HepG2 (cell line): ENCODE results near the gene ADGRG1. TPM values are rescaled to one million over a fixed set of nuclear protein-coding genes. Genes with fewer than 3 reads are reported as not detected.

Experiments used
- ATAC-seq: fragments of 200-7000 bp; cut with Tn5 transposase; 3 replicates; pipeline ENCODE4 v1.9.1; 2020; ENCODE audit warnings: mild to moderate bottlenecking, moderate library complexity
- BruUV-seq: library from RNA; stranded (reverse); fragments of 400-500 nt; replicated peaks from 2 replicates; lab custom pipeline; 2021; lab: Mats Ljungman, UMichigan
- CTCF ChIA-PET: fragments of 300-600 bp; formaldehyde crosslinking; extraction: SDS; loops from one replicate; lab custom pipeline; 2021; ENCODE audit warnings: low total read pairs, inconsistent platforms, low intra/inter-chr PET ratio; lab: Yijun Ruan, JAX
- POLR2A ChIA-PET: fragments of 350-600 bp; sonication (Branson Sonifier 250); formaldehyde crosslinking; loops from one replicate; lab custom pipeline; 2020; ENCODE audit warnings: antibody characterized with exemption, inconsistent platforms; lab: Yijun Ruan, JAX
- DNase-seq: peaks from one replicate; pipeline ENCODE4 v3.0.0-alpha.2; 2015; ENCODE audit warnings: low spot score
- FAIRE-seq: peaks from 3 replicates; lab custom pipeline; 2011; peaks lifted over from hg19 to GRCh38; lab: Jason Lieb, UNC
- H2AFZ ChIP-seq: one replicate; pipeline ENCODE4 v1.6.1; 2011; ENCODE audit warnings: low read length, inconsistent platforms
- H3K27ac ChIP-seq: fragments of 300-600 bp; 3 replicates; pipeline ENCODE4 v1.8.0; 2011; ENCODE audit warnings: mixed run types, mild to moderate bottlenecking, mixed read lengths, low read length, inconsistent platforms; ENCODE audit not compliant: insufficient read depth; ENCODE audit errors: extremely low read length
- H3K27me3 ChIP-seq, 2 experiments: fragments of 200-600 bp in 1 of 2; 2 replicates in 1 of 2; 3 replicates in 1 of 2; pipeline versions ENCODE4 v1.6.0 to v1.8.0; 2011; ENCODE audit warnings: low read length in 2 of 2, mild to moderate bottlenecking in 2 of 2, moderate library complexity in 2 of 2, inconsistent platforms in 1 of 2; ENCODE audit not compliant: insufficient read depth in 2 of 2, control insufficient read depth in 1 of 2
- H3K36me3 ChIP-seq, 2 experiments: fragments of 200-600 bp in 1 of 2; replicated peaks in 1 of 2; 2 replicates in 1 of 2; 3 replicates in 1 of 2; pipeline versions ENCODE4 v1.5.1 to v1.8.0; 2011; ENCODE audit warnings: low read length in 2 of 2, inconsistent platforms in 1 of 2; ENCODE audit not compliant: insufficient read depth in 2 of 2, control insufficient read depth in 1 of 2
- H3K4me1 ChIP-seq: 2 replicates; pipeline ENCODE4 v1.5.1; 2012; ENCODE audit warnings: low read length, inconsistent platforms; ENCODE audit not compliant: insufficient read depth
- H3K4me2 ChIP-seq: 2 replicates; pipeline ENCODE4 v1.6.0; 2011; ENCODE audit warnings: low read depth, low read length, inconsistent platforms
- H3K4me3 ChIP-seq, 3 experiments: fragments of 200-600 bp in 1 of 3; sonication (generic), shearing (Covaris generic) in 1 of 3; replicated peaks in 1 of 3; 2 replicates each; pipeline ENCODE4 v1.5.1; 2011 to 2016; ENCODE audit warnings: low read length in 3 of 3, inconsistent platforms in 2 of 3, low read depth in 2 of 3, mild to moderate bottlenecking in 2 of 3, control low read depth in 1 of 3, mixed read lengths in 1 of 3; ENCODE audit not compliant: insufficient read depth in 1 of 3
- H3K79me2 ChIP-seq: one replicate; pipeline ENCODE4 v1.6.1; 2011; ENCODE audit warnings: low read length, inconsistent platforms; ENCODE audit not compliant: insufficient read depth
- H3K9ac ChIP-seq: 2 replicates; pipeline ENCODE4 v1.6.0; 2011; ENCODE audit warnings: mild to moderate bottlenecking, low read depth, low read length, inconsistent platforms; ENCODE audit not compliant: insufficient read depth
- H3K9me3 ChIP-seq: 2 replicates; pipeline ENCODE4 v1.5.1; 2012; ENCODE audit warnings: mild to moderate bottlenecking, low read length
- H4K20me1 ChIP-seq: 2 replicates; pipeline ENCODE4 v1.6.0; 2011; ENCODE audit warnings: inconsistent platforms, mild to moderate bottlenecking, low read length, moderate library complexity; ENCODE audit not compliant: insufficient read depth
- KLF9 ChIP-seq: IDR thresholded peaks from 2 replicates; pipeline ENCODE4 v1.6.1; 2016; ENCODE audit warnings: low read depth
- MYPOP ChIP-seq: sonication (generic); formaldehyde crosslinking; IDR thresholded peaks from 2 replicates; pipeline ENCODE4 v1.8.1; 2023; ENCODE audit warnings: mild to moderate bottlenecking, moderate library complexity, missing genetic modification reagents
- NCOR1 ChIP-seq: fragments of 200-600 bp; sonication (generic); IDR thresholded peaks from 2 replicates; pipeline ENCODE4 v1.7.0; 2017; ENCODE audit warnings: antibody characterized with exemption, low read length, borderline replicate concordance
- NR2F6 ChIP-seq, 2 experiments: IDR thresholded peaks; 2 replicates each; pipeline ENCODE4 v1.6.1; 2016; ENCODE audit warnings: antibody characterized with exemption in 1 of 2, mild to moderate bottlenecking in 1 of 2
- NRL ChIP-seq: sonication (generic); formaldehyde crosslinking; IDR thresholded peaks from 2 replicates; pipeline ENCODE4 v1.5.0; 2020; ENCODE audit warnings: missing genetic modification reagents, mild to moderate bottlenecking, moderate library complexity, borderline replicate concordance
- PRPF4 ChIP-seq: fragments of 200-400 bp; formaldehyde crosslinking; IDR thresholded peaks from 2 replicates; pipeline ENCODE4 v1.6.1; 2016; ENCODE audit warnings: low read length, low read depth; ENCODE audit not compliant: poor library complexity, severe bottlenecking
- REST ChIP-seq, 2 experiments: IDR thresholded peaks; 2 replicates each; pipeline ENCODE4 v1.6.1; 2011 to 2012; ENCODE audit warnings: low read length in 2 of 2, borderline replicate concordance in 1 of 2, low read depth in 1 of 2, mild to moderate bottlenecking in 1 of 2, moderate library complexity in 1 of 2
- STAG1 ChIP-seq: sonication (generic); formaldehyde crosslinking; IDR thresholded peaks from 2 replicates; pipeline ENCODE4 v1.4.0; 2020; ENCODE audit warnings: missing genetic modification reagents
- TCF12 ChIP-seq, 2 experiments: fragments of 450-650 bp in 1 of 2; sonication (generic) in 1 of 2; formaldehyde crosslinking in 1 of 2; IDR thresholded peaks; 2 replicates each; pipeline versions ENCODE4 v1.6.1 to v1.8.0; 2017 to 2022; ENCODE audit warnings: antibody characterized with exemption in 1 of 2, mild to moderate bottlenecking in 1 of 2, missing genetic modification reagents in 1 of 2, moderate library complexity in 1 of 2
- TMF1 ChIP-seq: sonication (generic); formaldehyde crosslinking; IDR thresholded peaks from 2 replicates; pipeline ENCODE4 v1.8.1; 2022; ENCODE audit warnings: low read depth, missing genetic modification reagents
- ZIK1 ChIP-seq: sonication (generic); formaldehyde crosslinking; IDR thresholded peaks from 2 replicates; pipeline ENCODE4 v1.5.0; 2020; ENCODE audit warnings: mild to moderate bottlenecking, low read depth, missing genetic modification reagents, borderline replicate concordance
- ZNF570 ChIP-seq: sonication (generic); formaldehyde crosslinking; IDR thresholded peaks from 2 replicates; pipeline ENCODE4 v1.4.0; 2020; ENCODE audit warnings: mild to moderate bottlenecking, missing genetic modification reagents, borderline replicate concordance
- WGBS: methylation state at CpG from one replicate; pipeline ENCODE4 v1.1.6; 2017; ENCODE audit warnings: low lambda C conversion rate; 5-methylcytosine and 5-hydroxymethylcytosine counted together
- in situ Hi-C: cut with HindIII; loops from 2 replicates; pipeline ENCODE4 v1.10.0; 2017; ENCODE audit warnings: low pct_unique_long_range_greater_than_20kb; ENCODE audit not compliant: extremely low pct_ligation_motif_present
- intact Hi-C: fragments of 100-400 bp; cut with micrococcal nuclease; formaldehyde crosslinking; loops from one replicate; pipeline ENCODE4 v1.10.0; 2022; ENCODE audit not compliant: unreplicated experiment
- polyA plus RNA-seq, 8 experiments: library from polyadenylated mRNA; depleted of rRNA in 3 of 8; stranded (reverse) in 7 of 8; unstranded in 1 of 8; fragments of >200 nt; fragmentation: Illumina TruSeq in 4 of 8; extraction: Trizol in 4 of 8; gene quantifications; 2 replicates each; pipeline versions ENCODE4 v1.2.1 to v1.2.3, GENCODE V29; 2011 to 2016; ENCODE audit warnings: low read depth in 4 of 8, missing spikeins in 1 of 8, mixed read lengths in 1 of 8; ENCODE audit not compliant: insufficient read depth in 1 of 8
- total RNA-seq, 5 experiments: library from RNA; depleted of rRNA; stranded (reverse); fragments of >200 nt; fragmentation: Illumina TruSeq; extraction: Trizol; gene quantifications; 2 replicates each; pipeline ENCODE4 v1.2.3, GENCODE V29; 2016; ENCODE audit warnings: low read depth in 1 of 5

The ADGRG1 gene
- total and polyA plus RNA-seq, 2 of the 13 experiments (the other 11 are each of a cell fraction or from before 2014, with no cell fraction given) = 2.7 to 5.9 TPM

GRCh38 chr16:57685633-57686032, 57.2 kb downstream of the ADGRG1 start:
- no peak for DNase-seq
- in situ Hi-C loops (no loop called here), intact Hi-C loops (no loop called here)
- Histone ChIP-seq H3K4me2 (no peak overlapping the region), H3K9ac (no peak overlapping the region), H3K4me3 (no peak overlapping the region), H3K4me1 (peaks cover 46% of the 10 kb centered on the region), H3K27ac (no peak overlapping the region), H3K79me2 (no peaks in the 10 kb centered on the region), H4K20me1 (no peaks in the 10 kb centered on the region), H3K9me3 (no peaks in the 10 kb centered on the region), H3K36me3 (no peaks in the 10 kb centered on the region), H2AFZ (no peak overlapping the region), H3K27me3 (no peaks in the 10 kb centered on the region)
- no peak for ATAC-seq
- BruUV-seq = no TSS peak
- WGBS = 87% methylated on average over 11 of the region's 11 CpGs
- ChIA-PET CTCF (no interaction called here), POLR2A (interaction anchor here (1.2 to 1.5 kb wide), 2 partner anchors 9 to 18 kb away, joined by 3 to 6 read pairs; partner anchors contain the start of gene DRC7)
- no peak for TF ChIP-seq PRPF4
- no peak for TF ChIP-seq NCOR1
- TF ChIP-seq ZNF570 = no peak
- TF ChIP-seq TCF12 (IDR thresholded peaks at IDR 0.05) = no peak
- TF ChIP-seq TCF12 (CRISPR knock-in tag; IDR thresholded peaks at IDR 0.05) = no peak
- TF ChIP-seq NR2F6 (IDR thresholded peaks at IDR 0.05) = no peak
- no peak for TF ChIP-seq NR2F6 (CRISPR knock-in tag; IDR thresholded peaks at IDR 0.05)
- TF ChIP-seq KLF9 (CRISPR knock-in tag) = no peak
- no peak for TF ChIP-seq STAG1 (CRISPR knock-in tag)
- TF ChIP-seq REST (IDR thresholded peaks at IDR 0.05; ENCODE audit: borderline replicate concordance in 1 of 2, low read depth in 1 of 2, low read length in 2 of 2) = no peak
- TF ChIP-seq TMF1 (CRISPR knock-in tag) = no peak
- no peak for TF ChIP-seq MYPOP (CRISPR knock-in tag)
- no peak for TF ChIP-seq ZIK1 (CRISPR knock-in tag)
- no peak for TF ChIP-seq NRL (CRISPR knock-in tag)
- no peak for FAIRE-seq
